Measurements from ENCODE around the gene LRRK1.

LRRK1 gene

DNA sequence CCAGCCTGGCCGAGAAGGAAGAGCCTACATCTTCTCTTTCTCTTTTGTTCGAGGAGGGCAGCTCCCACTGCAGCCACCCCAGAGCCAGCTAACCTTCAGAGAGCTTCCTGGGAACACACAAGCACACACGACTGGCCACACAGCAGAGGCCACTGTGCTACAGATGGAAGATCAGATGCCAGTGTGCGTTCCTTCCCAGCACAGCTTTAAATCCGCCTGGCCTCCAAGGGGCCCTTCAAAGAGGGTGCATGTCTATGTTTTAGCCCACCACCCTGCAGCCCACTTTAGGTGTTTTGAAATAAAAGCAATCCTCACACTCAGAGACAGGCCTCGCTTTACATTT lies 27.2 kb upstream of the LRRK1 start:
- no peak for DNase-seq (ENCODE audit: low read depth)

DNA sequence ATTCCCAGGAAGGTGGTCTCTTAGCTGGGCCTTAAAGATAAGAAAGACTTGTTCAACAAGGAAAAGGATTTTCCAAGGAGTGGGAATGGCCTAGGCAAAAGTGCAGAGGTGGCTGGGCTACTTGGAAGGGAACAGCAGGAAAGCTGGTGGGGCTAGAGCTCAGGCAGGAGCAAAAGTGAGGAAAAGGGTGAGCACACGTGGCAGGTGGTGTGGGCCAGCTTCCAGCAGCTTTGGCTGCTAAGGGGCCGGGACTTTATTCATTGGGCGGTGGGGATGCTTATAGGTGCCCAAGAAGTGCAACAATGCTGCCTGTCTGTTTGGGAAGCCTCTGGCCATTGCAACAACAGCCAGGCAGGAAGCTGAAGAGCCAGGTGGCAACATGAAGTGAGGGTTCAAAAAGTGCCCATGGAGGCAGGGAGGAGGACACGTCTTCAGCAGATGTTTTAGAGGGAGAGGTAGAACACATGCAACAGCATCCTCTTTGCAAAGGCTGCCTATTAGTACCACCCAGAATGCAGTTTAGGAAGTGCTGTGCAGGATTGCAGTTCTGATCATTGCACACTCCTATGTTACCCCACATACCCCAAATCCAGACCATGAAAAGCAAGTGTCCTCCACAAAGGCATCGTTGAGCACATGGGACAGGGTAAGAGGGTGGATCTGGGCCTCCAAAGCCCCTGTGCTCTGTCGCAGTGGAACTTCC lies 25.7 kb upstream of the LRRK1 start:
- DNase-seq (ENCODE audit: low read depth), result no peak

DNA sequence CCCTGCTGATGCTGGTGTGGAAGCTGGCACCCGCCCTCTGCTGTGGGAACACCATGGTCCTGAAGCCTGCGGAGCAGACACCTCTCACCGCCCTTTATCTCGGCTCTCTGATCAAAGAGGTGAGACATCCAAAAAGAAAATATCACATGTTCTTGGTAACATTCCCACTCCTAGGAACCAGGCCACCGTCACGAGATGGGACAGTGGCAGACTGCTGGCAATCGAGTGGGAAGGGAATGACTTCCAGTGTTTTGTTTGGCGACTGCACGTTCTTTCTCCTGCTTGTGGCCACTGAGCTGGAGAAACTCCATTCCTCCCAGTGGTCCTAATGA lies 25.2 kb upstream of the LRRK1 start:
- DNase-seq (ENCODE audit: low read depth), result no peak

- no peak for DNase-seq (ENCODE audit: low read depth)
Measured at GRCh38 chr15:100895721-100896120, 23.4 kb upstream of the LRRK1 start.

- no peak for DNase-seq (ENCODE audit: low read depth)
Measured at GRCh38 chr15:100897221-100898151, 21.7 kb upstream of the LRRK1 start.

GRCh38 chr15:100898152-100898490 lies 21.0 kb upstream of the LRRK1 start:
- no peak for DNase-seq (ENCODE audit: low read depth)

- DNase-seq (ENCODE audit: low read depth), result no peak
Measured at GRCh38 chr15:100898661-100899462, 20.3 kb upstream of the LRRK1 start.

DNA sequence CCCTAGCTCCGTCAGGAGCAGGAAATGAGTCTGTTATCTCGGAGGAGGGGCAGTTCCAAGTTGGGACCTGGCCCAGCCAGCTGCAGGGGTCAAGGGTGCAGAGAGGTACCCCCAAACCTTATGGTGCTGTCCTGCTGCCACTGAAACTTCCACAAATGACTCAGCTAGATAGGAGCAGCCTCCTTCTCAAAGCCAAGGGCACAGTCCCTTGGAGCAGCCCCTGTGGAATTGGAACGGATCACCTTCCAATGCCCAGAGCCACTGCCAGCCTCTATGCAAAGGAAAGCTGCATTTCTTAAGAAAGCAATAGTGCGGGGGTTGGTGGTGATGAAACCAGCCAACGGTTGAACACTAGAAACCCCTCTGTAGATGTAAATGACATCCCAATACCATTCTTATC lies 19.6 kb upstream of the LRRK1 start:
- DNase-seq (ENCODE audit: low read depth), result no peak

GRCh38 chr15:100900136-100900794 lies 18.9 kb upstream of the LRRK1 start:
- no peak for DNase-seq (ENCODE audit: low read depth)

GRCh38 chr15:100900795-100901169 lies 18.4 kb upstream of the LRRK1 start:
- DNase-seq (ENCODE audit: low read depth), result no peak

GRCh38 chr15:100901296-100901695 lies 17.9 kb upstream of the LRRK1 start:
- DNase-seq (ENCODE audit: low read depth), result no peak

DNA sequence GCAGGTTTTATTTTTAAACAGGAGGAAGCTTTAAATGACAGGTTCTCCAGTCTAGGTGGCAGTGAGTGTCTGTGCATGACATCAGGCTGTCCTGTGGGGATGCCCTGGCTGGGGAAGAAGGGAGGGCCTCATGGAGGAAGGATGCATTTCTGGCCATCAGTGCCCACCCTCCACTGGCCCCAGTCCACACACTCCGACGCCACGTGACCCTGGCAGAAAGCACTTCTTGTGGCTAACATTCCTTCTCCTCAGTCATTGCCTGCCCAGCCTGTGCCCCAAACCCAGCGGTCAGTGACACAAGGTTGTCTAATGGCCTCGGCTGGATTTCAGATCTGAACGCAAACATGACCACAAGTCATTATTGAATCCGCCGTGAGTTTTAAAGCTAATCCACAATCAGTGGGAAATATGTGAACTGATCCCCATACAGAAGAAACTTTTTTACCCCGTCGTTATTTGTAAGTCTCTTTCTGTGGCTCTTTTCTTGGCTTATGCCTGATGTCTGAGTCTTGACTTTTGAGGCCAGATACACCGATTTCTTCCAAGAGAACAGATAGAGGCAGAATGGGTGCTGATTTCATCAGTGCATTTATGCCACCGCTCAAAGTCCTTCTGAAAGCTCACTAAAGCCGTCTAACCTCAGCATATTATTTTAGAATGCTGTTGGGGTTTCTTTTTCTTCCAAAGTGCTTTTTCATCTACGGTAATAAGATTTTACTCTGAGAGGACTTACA lies 17.3 kb upstream of the LRRK1 start:
- no peak for DNase-seq (ENCODE audit: low read depth)

DNA sequence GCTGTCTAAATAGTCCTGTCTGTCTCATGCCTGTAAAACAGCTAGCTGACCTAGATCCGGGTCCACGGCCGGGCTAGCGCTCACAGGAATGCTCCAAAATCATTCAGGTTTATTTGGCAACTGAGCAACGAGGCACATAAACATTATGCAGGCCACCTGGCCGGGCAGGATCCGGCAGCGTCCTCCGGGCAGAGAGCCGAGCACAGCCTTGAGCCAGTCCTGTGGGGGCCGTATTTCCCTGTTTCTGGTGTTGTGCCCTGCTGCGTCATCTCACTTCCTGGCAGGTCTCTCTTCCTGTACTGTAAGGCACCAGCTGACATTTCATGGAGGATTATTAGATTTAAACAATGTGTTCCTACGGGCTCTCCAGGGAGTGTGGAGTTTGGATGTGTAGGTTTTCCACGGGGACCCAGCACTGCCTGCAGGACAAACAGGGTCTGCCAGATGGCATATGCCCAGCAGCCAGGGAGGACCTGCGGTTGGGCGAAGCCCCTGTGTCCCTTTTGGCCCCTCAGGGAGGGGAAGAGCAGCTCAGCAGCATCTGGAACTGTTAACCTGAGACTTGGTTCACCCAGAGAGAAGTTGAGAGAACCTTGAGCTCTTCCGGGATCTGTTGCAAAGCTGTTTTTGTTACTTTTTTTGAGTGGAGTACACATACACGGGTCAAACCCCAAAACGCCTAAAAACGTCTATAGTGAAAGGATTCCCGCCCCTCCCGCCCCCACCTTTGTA lies 16.6 kb upstream of the LRRK1 start:
- no peak for DNase-seq (ENCODE audit: low read depth)

GRCh38 chr15:100903168-100903554 lies 16.0 kb upstream of the LRRK1 start:
- DNase-seq (ENCODE audit: low read depth), result no peak

- DNase-seq (ENCODE audit: low read depth), result no peak
Measured at GRCh38 chr15:100905850-100906249, 13.3 kb upstream of the LRRK1 start.

DNA sequence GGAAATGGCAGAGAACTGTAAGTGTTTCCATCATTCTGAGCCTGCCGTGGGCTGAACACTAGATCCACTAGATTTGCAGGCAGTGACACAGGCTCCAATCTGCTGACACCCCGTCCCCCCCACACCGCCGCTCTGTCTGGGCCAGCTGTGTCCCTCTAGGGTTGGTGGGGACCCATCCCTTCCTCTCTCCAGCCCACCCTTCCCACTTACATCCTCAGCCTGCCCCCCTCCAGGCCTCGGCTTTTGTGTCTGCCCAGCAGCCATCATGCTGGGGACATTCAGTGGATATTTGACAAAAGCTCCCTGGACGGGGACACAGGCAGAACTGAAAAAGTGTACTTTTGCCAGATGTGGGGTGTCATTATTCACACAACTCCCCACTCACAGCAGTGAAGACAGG lies 10.7 kb upstream of the LRRK1 start:
- no peak for DNase-seq (ENCODE audit: low read depth)

DNA sequence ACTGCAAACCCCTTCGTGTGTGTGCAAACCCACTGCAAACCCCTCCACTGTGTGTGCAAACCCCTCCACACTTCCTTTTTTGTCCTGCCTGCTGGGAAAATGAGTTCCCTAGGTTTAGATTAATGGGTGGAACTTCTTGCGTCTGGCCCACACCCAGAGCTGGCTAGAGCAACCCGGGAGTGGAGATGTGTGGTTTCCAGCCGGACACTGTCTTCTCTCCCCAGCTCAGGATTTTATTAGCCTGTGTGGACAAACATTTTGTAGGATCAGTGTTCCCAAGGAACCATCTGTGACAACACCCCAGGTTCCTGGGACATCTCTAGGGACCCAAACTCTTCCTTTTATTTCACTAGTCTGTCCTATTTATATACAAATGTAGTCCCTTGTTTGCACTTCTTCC lies 9.6 kb upstream of the LRRK1 start:
- no peak for DNase-seq (ENCODE audit: low read depth)

- DNase-seq (ENCODE audit: low read depth), result no peak
Measured at GRCh38 chr15:100909989-100910955, 8.9 kb upstream of the LRRK1 start.

GRCh38 chr15:100911086-100911485 lies 8.1 kb upstream of the LRRK1 start:
- DNase-seq (ENCODE audit: low read depth), result no peak

DNA sequence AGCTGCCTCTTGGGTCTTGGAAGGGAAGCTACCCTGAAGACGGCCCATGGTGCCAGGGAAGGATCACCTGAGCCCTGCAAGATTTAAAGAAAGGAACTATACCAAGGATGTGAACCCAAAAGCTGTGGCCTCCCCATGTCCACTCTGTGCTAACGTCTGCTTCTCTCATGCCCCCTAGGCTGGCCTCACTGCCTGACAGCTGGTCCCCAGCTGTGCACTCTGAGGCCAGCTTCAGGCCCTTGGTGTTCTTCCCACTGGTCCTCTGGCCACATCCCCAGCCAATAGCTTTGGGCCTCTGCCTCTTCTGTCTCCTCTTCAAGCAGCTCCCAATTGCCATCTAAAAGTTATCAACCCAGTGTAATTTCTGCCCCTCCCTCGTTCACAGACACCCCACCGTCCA lies 5.2 kb upstream of the LRRK1 start:
- no peak for DNase-seq (ENCODE audit: low read depth)

Measured in activated T-helper 1 cell treated with Interleukin-2 at 50 U/mL for 16 hours (primary cell).